ENCODE measurements around the gene SPARC.

Gene SPARC

DNA sequence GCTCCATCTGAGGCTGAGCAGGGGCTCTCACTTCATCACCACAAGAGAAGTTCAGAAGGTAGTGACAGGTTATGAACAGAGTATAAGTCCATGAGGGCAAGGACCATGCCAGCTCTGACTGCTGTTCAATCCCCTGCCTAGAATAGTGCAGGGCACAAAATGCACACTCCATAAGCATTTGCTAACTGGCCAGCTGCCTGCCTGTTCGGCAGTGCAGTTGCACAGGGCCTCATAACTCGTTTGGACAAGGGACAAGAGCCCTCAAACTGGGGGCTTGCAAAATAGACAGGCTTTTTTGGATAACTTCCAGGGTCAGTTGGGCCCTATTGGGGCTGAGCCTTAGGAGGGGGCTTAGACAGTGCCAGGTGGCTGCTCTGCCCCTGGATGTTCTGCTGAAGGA lies 21.1 kb downstream of the SPARC start:
- ChIA-PET POLR2A (interaction anchor here (0.5 to 1.0 kb wide), 2 partner anchors 68 to 101 kb away, joined by 3 to 4 read pairs; no protein-coding TSS in a partner anchor), CTCF (interaction anchor here (1.1 to 12.4 kb wide), 10 partner anchors 9 to 219 kb away, joined by 3 to 363 read pairs (median 6); partner anchors contain the start of genes G3BP1 and SLC36A1)
- no peak for DNase-seq (ENCODE audit: extremely low spot score)
- TF ChIP-seq, protein P1, sequence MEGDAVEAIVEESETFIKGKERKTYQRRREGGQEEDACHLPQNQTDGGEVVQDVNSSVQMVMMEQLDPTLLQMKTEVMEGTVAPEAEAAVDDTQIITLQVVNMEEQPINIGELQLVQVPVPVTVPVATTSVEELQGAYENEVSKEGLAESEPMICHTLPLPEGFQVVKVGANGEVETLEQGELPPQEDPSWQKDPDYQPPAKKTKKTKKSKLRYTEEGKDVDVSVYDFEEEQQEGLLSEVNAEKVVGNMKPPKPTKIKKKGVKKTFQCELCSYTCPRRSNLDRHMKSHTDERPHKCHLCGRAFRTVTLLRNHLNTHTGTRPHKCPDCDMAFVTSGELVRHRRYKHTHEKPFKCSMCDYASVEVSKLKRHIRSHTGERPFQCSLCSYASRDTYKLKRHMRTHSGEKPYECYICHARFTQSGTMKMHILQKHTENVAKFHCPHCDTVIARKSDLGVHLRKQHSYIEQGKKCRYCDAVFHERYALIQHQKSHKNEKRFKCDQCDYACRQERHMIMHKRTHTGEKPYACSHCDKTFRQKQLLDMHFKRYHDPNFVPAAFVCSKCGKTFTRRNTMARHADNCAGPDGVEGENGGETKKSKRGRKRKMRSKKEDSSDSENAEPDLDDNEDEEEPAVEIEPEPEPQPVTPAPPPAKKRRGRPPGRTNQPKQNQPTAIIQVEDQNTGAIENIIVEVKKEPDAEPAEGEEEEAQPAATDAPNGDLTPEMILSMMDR (IDR thresholded peaks at IDR 0.05; ENCODE audit: control extremely low read depth, extremely low read depth, low read depth, missing control alignments): no peak

DNA sequence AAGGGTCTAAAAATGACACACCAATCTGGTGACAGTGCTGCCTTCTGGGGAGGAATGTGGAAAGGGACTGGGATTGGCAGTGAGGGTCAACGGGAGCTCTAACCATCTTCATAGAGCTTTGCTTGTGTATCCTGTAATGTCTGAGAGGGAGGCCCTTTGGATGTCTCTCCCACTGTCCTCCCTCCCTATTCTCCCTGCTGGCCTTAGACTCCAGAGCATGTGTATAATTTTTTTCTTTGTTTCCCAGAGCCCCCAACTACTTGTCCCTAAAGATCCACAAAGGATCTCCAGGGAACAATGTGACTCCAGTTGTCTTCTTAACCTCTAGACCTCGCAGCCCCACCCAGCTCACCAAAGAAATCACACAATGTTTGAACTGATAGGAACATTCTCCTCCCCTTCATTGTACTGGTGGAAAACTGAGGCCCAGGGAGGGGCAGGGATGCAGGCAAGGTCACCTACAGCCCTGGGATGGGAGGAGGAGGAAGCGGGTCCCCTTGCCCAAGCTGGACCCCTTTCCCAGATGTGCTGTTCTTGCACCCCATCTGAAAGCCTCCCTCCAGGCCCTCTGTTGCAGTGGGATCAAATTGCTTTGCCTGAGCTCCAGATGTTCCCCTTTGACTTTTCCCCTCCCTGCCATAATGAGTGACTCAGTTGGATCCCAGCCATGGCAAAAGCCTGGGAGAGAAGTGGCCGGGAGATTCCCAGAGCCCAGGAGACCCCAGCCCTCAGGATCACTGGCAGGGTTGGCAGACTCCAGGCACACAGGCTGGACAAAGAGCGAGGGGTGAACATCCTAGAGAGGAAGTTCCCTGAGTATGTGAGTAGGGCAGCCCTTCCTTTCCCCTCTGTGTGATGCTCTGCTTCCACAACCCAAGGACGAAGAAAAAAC lies 21.8 kb downstream of the SPARC start:
- DNase-seq (ENCODE audit: extremely low spot score): no peak
- ChIA-PET CTCF (interaction anchor here (1.0 to 12.4 kb wide), 9 partner anchors 8 to 218 kb away, joined by 3 to 363 read pairs (median 33); partner anchors contain the start of genes G3BP1 and SLC36A1), POLR2A (interaction anchor here (0.5 to 1.0 kb wide), 2 partner anchors 68 to 102 kb away, joined by 3 to 4 read pairs; no protein-coding TSS in a partner anchor)
- TF ChIP-seq, protein P1 (IDR thresholded peaks at IDR 0.05; ENCODE audit: control extremely low read depth, extremely low read depth, low read depth, missing control alignments): no peak

DNA sequence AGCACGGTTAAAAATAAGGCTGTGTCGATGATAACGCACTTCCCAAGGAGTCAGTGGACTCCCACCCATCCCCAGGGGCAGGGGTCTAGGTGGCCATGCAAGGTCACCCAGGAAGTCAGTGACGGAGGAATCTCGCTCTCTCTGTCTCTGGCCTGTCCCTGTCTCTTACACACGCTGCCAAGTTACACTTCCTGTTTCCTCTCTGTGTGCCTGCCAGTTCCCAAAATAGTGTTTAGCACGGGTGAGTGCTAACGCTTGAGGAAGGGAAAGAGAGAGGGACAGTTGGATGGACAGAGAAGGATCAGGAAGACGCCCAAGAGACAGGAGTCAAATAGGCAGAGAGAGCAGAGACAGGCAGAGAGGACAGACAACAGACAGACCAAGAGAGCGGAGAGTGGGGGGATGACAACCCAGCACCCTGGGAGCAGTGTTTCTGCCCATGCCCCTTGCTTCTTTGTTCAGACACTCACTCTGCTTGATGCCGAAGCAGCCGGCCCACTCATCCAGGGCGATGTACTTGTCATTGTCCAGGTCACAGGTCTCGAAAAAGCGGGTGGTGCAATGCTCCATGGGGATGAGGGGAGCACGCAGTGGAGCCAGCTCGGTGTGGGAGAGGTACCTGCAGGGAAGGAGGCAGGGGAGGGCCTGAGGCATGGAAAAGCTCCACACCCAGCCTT lies 23.0 kb downstream of the SPARC start:
- POLR2A ChIA-PET: no interaction called here
- TF ChIP-seq, protein P1 (IDR thresholded peaks at IDR 0.05; ENCODE audit: control extremely low read depth, extremely low read depth, low read depth, missing control alignments): no peak
- DNase-seq (ENCODE audit: extremely low spot score): no peak
- CTCF ChIA-PET: interaction anchor here (0.6 to 12.4 kb wide), 9 partner anchors 9 to 217 kb away, joined by 3 to 363 read pairs (median 33); partner anchors contain the start of genes G3BP1 and SLC36A1

DNA sequence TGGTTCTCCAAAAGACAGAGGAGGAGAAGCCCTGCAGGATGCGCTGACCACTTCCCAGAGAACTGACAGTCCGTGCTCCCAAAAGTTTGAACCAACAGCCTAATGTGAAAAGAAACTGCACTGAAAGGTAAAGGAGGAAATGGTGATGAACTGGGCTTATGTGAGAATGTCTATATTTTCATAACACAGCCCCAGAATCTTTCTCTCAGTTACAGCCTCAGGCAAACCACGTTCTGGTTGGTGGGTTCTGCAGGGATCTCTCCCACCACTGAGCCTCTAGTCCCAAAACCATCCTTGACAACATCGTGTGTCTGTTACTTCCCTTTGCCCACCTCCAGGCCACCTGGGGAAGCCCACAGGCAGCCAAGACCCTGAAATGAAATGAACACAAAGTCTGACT lies 23.9 kb downstream of the SPARC start:
- ChIA-PET CTCF (interaction anchor here (1.0 to 12.4 kb wide), 7 partner anchors 10 to 109 kb away, joined by 3 to 363 read pairs (median 33); partner anchors contain the start of gene G3BP1), POLR2A (interaction anchor here (0.6 kb wide), 1 partner anchor 57 kb away, joined by 4 read pairs; no protein-coding TSS in a partner anchor)
- peak; percentile 37 for DNase-seq (ENCODE audit: extremely low spot score)
- TF ChIP-seq, protein P1 (IDR thresholded peaks at IDR 0.05; ENCODE audit: control extremely low read depth, extremely low read depth, low read depth, missing control alignments): no peak

DNA sequence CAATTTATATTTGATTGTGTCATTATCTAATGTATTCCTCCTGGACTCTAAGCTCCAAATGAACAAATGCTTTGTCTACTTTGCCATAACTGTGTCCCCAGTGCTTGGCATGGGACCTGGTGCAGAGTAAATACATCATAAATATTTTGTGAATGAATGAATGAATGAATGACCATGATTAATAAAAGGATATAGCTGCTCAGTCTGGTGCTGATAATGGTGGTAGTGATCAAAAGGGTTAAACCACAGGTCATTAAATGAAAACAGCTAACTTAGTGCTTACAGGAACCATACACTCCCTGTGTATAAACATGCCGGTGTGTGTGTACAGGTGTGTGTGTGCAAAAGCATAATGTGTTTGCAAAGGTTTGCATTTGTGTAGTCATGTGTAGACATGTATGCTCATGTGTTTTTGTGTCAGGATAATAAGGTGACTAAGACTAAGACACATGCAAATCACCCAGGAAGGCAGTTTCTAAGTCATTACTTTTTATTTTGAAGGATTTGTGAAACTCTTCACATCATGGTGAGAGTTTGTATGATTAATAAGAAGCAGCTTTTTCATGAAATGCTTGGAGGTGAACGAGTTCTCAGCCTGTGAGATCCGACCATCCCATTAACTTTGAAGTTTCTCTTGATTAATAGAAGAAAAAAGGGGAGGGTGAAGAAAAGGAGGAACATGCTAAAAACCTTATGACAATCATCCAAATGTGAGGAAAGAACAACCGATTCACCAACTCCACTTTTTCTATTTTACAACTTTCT lies 24.6 kb downstream of the SPARC start:
- peak; percentile 50 for DNase-seq (ENCODE audit: extremely low spot score)
- CTCF ChIA-PET: interaction anchor here (1.0 to 12.4 kb wide), 18 partner anchors 10 to 481 kb away, joined by 3 to 363 read pairs (median 5); partner anchors contain the start of genes G3BP1 and SPARC
- POLR2A ChIA-PET: no interaction called here
- TF ChIP-seq, protein P1 (IDR thresholded peaks at IDR 0.05; ENCODE audit: control extremely low read depth, extremely low read depth, low read depth, missing control alignments): no peak

All from GM10248 (cell line).